NCI-H345 (cell line): Measurements from ENCODE around the gene PLPP3.

Source experiments
- DNase-seq: peaks from one replicate; lab custom pipeline; 2025; lab: John Stamatoyannopoulos, UW

The PLPP3 gene

DNA sequence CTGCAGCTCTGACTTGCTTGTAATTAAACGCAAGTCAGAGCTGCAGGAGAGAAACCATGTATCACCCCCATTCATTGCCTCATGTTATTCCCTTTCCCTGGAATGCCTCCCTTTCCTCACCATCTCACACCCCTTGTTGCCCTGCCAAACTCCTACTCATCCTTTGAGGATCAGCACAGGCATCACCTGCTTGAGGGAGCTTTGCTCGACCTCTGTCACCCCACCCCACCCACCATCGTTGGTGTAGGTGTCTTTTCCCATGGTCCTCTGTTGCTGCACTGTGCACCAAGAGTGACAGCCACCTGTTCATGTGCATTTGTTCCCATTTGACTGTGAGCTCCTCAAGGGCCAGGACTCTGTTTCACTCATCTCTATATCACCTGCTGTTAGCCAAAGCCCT lies 117.2 kb downstream of the PLPP3 start:
- no peak for DNase-seq

DNA sequence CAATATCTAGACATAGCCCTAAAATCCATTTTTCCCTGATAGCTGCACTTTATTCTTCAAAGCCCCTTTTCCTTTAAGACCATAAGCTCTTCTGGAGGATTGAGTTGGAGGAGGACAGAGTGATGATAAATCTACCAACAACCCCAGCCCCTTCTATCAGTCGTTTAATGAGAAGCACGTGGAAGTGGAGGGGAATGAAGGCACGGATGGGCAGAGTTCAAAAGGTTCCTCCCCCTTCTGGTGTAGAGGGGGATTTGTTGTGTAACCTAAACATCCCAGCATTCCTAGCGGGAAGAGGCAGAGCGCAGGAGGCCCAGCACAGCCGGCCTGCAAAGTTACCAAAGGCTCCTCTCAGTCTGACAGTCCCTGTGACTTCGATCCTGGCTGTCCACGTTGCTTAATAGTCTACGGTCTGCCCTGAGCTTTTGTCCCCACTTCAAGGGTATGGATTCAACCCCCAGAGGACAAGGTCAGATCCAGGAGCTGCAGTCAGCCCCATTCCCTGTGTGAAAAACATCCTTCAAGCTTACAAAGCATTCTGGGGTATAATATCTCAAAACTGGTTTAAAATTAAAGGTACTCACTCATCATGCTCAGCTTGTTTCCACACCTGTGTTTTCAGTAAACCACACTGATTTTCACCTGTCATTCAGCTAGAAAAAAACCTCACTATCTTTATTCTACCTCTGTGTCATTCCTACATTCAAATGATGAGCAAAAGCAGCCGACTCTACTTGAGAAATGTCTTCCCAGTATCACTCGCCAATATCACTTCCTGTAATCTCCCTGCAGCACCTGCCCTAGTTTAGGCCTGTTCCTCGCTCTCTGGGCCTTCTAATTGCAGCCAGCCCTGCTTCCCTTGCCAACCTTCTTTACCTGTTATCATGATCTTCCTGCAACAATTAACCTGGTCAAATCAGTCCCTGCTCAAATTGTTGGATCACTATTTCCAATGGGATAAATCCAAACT lies 117.9 kb downstream of the PLPP3 start:
- DNase-seq: no peak

DNA sequence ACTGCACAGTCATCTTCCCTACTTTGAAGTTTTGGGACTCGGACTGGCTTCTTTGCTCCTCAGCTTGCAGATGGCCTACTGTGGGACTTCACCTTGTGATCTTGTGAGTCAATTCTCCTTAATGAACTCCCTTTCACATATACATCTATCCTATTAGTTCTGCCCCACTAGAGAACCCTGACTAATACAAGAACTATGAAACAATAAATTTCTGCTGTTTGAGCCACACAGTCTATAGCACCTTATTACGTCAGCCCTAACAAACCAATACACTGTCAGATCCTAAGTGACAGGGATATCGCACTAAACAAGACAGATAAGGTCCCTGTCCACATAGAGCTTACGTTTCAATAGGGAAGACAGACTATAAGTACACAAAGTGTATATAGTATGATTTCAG lies 120.1 kb downstream of the PLPP3 start:
- DNase-seq: no peak

DNA sequence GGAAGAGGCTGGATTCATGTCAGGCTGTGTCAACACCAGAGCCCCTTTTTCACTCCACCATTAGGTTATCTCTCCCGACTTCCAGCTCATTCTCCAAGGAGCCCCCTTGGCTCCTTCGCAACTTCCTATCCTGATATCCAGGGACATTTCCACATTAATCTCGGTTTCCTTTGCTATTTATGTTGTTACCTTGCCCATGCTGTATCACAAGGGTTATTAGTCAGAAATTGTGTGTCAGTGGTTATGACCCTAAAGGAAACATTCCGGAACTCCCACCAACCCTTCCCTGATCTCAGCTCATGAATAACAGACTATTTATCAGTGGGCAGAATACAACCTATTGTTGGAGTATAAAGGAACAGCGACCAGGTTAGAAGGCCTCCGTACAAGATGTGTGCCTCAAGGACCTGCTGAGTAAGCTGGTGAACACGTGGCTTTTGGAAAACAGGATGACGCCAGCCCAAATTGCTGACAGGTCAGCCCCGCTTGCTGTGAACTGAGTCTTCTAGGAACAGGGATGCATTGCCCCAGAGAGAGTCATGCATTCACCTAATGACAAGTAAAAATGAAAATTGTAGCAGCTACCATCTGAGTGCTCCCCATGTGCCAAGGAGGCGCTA lies 121.5 kb downstream of the PLPP3 start:
- no peak for DNase-seq

DNA sequence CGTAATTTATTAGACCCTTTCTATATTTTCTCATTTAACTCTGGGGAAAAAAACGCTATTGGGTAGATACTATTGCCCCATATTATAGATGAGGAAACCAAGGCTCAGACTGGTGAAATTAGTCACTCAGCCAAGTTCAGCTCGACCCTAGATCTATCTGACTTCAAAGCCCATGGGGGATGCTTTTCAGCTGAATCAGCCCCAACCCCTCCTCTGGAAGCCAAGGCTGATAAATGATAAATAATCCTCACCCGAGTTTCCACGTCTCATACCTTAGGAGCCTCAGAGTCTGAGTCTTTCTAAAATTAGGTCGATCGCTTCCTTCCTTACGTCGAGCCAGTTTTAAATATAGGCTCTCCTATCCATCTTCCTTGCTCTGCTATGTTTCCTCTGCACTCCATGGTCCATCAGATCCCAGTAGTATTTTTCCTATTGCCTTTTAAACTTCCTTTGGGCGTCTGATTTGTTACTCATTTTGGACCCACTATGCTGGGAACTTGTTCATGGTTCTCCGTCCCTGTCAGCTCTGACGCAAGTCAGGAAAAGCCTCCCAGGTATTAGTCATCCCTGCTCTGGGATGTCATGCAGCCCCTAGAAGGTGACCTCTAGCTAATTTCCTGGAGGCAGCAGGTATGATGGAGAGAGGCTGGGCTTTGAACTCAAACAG lies 122.8 kb downstream of the PLPP3 start:
- DNase-seq: no peak

DNA sequence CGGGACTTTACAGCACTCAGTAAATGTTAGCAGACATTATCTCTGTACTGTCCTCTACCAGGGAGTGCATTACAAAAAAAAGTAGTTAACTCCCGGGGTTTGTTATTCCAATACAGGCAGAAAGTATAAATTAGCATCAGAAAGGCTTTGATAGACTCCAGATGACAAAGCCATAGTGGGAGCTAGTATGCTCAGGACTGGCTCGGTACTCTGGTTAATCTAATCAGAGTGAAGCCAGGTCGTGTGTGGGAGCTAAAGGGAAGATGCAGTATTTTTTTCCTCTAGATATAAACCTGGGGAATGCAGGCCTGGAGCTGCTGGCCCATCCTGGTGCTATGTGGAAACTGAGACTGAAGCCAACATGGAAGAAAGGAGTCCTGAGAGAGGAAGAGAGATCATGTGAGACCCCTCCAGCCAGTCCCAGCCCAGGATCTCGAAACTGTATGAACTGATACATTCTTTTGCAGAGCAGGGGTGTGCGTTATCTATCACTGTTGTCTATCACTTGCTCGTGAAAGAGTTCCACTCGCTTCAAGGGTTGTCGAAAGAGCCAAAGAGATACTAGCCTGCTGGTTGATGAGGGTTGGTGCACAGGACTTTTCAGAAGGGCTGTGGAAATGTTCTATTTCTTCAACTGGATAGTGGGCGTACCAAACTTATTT lies 125.8 kb downstream of the PLPP3 start:
- no peak for DNase-seq

DNA sequence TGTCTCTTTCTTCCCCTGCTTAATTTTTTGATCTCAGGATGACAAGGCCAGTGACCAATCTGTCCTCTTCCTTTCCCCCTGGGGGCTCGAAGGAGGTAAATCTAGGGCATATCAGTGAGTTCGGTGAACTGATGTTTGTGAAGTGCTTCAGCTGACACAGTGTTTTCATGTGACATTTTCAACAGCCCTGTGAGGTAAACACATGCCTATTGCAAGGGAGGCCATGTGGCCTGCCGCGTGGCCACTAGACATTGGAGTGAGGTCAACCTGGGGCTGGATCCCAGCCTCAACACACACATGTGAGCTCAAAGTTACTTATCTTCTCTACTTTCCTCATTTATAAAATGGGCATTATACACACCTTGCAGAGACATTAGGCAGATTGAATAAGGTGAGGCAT lies 126.3 kb downstream of the PLPP3 start:
- DNase-seq: no peak

DNA sequence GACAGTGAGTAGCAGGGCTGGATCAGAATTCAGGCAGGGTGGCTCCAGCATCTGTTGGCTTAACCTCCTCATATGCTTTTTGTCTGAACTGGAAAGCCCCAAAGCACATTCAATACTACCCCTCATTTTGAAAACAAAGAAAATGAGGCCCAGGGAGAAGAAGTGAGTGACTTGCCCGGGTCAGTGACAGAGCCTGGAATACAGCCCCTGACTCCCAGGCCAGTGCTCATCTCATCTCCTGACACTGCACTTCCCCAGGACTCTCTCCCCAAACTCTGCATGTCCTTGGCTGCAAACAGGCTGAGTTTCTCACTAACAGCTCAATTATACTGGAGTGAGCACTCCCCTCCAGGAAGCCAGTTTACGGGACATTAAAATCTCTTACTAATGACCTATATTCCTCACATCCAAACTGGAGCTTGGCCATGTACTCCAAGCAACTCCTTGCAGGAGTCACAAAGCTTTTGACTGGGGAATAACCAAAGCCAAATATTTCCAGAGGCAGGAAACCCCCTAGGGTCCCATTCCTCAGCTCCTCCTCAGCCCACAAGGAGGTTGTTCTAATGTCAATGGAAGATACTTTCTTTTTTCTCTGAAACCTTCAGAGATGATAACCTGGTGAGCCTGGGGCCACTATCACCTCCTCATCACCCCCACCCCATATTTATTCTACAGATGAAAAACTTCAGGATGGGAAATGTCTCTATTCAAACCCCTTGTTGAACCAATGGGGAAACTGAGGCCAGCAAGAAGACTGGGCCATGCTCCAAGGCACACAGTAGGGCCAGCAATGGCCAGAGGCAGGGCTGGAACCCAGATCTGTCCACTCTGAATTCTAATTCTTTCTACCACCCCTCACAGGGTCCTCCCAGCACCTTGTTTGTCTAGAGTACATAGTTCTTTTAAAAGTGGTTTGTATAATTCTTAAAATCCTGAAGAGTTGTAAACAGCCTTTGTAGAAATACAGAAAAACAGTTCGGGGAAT lies 127.0 kb downstream of the PLPP3 start:
- DNase-seq: no peak

DNA sequence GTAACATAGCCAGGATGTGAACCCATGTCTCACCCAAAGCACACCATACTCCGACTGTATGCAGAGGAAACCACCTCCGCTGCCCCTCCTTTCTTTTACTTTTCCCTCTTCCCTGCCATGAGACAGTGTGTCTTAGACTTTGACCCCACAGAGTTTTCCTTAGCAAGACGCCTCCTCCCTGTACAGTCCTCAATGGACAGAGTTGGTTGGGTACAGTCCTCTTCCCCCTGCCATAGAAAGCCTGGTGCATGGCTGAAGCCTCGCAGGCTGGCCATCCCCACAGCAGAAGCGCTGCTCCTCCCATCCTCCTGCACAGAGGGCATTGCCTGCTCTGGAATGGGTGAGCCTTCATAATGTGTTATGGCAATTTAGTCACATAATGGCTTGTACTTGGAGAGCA lies 127.9 kb downstream of the PLPP3 start:
- DNase-seq: no peak

DNA sequence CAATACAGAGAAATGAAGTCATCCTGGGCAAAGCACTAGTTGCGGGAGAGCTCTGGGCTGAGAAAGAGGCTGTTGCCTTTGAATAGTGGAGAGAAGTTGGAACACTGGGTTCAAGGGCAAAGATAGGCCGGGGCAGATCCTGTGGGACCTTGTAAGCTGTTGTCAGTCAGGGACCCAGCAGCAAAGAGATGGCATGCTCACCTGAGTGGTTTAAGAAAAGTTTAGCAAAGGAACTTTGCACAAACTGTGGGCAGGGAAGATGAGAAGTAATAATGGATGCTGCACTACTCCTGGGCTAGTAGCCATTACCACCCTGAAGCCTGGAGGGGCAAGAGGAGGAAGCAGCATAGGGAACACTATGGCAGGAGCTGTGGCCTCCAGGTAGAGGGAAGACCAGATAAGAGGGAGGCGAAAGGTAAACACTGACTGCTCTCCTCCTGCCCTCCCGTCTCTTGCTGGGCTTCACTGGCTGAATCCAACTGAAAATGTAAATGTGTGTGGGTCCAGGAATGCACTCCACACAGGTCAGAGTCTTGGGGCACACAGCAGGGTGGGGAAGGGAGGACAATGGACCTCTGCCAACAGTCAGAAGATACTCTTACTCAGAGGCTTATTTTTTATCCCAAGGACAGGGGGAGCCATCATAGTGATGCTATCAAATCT lies 129.2 kb downstream of the PLPP3 start:
- DNase-seq: no peak

DNA sequence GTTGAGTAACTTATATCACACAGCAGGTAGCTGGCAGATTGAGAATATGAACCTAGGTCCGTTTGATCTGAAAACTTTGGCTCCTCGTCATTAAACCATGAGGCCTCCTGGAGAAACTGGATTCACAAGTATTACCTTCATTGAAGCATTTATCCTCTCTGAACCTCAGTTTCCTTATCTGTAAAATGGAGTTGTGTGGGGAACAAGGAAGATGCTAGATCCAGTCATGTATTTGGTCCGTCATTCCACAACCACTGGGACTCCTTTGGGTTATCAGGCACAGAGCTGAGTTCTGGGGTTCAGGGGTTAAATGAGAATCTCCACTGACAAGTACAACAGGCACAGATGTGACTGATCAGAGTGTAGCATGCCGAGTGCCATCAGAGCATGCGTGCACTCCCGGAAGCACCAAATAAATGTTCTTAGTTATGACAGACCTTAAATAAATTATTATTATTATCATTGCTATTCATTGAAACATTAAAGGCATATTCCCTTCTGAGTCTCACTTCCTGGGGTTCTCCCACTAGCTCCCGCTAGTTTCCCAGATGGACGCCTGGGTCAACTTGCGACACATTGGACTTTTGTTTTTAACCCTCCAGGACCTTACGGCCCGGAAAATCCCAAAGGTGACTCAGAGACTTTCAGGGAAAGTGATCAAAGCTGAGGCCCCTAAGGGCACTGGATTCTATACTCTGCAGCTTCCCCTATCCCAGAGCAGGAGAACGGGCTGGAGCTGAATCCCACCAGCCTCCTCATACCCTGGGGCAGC lies 130.6 kb downstream of the PLPP3 start:
- DNase-seq: no peak

DNA sequence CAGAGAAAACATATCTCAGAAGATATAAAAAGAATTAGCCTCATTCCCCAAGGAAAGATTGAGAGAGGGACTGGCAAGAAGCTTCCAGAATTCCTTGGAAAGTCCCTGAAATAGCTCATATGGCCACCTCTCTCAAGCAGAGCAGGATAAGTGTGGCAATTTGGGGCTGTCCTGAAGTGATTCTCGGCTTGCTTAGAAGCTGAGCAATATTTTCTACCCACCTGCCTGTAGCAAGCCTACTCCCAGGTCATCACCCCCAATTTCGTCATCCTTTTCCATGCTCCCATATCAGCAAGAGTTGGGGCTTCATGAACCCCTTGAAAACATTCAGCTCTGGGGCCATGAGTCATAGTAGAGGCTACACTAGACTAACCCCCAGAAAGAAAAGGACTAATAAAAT lies 131.5 kb downstream of the PLPP3 start:
- no peak for DNase-seq

DNA sequence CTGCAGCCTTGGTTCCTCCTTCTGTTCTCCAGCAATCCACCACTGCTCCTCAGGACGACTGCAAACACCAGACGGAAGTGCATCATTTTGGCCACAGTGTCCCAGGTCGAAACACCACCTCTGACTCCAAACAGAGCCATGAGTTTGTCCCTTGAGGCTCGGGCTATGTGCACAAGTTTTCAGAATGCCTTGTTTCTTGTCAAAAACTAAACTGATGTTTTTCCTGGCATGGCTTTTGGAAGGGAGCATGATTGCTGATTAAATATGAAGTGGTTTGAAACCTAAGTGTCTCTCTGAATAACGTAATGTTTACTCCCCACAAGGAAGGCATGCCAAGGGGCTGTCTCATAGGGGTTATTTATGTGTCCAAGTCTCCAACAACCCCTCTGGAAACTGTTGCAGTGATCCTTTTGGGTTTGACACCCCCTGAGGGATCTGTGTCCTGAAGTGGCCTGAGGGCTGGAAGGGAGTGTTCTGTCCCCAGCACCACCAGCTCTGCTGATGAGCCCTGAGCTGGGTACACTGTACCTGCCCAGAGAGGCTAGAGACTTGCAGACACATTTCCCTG lies 132.7 kb downstream of the PLPP3 start:
- no peak for DNase-seq

DNA sequence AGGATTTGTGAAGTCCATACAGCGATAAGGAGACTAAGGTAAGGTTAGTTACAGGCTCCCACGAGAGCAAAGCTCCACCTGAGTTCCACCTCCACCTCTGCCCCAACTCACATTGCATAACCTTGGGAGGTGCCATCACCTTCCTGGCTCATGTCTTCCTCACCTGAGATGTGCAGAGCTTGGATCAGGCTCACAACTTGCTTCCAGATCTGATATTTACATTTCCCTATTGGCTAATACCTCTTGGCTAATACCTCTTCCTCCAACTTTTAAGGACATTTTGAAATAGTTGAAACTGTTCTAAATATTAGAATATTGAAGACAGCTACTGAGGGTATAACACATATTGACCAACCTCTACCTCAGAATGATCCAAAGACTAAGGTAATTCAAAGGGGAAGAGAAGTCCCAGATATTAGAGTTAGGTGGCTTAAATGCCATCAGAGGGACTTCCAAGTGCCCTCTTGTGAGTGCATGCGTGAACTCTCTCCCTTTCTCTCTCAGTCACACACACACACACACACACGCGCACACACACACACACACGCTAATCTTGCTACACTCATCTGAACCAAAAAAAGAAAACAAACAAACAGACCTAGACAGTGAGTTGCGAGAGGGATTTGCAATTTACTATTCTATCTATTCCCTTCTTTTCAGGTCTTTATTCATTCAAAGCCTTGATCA lies 134.3 kb downstream of the PLPP3 start:
- DNase-seq: no peak
